ENCODE measurements around the gene TMEM223.

Gene TMEM223

DNA sequence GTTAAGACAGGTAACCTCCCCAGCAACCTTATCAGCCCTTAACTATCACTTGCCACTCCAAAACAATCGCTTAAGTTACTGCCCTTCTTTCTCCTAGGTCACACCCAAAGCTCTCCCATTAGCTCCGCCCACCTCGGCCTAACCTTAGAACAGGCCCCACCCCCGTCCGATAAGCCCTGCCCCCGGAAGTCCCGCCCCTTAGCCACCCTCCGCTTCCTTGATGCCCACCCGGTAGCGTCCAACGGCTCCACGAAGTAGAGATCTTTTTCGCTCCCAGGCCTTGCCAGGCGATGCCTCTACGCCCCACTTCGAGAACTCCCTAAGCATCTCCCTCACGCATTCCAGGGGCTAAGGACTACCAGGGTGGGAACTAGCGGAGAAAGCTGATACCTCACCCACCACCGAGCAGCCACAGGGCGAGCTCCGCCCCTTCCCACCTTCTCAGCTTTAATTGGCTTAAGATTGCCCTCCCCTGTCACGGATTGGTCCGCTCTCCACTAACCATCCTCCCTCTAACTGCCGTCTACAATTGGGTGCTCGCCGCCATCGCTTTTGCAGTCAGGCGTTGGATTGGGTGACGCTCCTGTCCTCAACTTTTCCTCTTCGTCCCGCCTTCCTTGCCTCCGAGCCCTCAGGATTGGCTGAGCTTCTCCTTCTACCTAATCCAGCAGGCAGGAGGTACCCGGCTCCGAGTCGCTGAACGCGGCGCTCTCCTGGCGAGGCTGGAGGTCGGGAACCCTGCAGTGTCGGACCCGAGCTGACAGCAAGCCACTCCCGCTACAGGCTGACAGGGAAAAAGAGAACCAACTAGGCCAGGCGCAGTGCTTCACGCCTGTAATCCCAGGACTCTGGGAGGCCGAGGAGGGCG, 37.8 kb downstream of the TMEM223 start, which contains the start of gene ZBTB3:
ZBTB3 (minus strand) TSS at position 425 of the 868 bp plus-strand sequence. CDS start 496 bp downstream, outside the sequence.
- TF ChIP-seq, protein P1, sequence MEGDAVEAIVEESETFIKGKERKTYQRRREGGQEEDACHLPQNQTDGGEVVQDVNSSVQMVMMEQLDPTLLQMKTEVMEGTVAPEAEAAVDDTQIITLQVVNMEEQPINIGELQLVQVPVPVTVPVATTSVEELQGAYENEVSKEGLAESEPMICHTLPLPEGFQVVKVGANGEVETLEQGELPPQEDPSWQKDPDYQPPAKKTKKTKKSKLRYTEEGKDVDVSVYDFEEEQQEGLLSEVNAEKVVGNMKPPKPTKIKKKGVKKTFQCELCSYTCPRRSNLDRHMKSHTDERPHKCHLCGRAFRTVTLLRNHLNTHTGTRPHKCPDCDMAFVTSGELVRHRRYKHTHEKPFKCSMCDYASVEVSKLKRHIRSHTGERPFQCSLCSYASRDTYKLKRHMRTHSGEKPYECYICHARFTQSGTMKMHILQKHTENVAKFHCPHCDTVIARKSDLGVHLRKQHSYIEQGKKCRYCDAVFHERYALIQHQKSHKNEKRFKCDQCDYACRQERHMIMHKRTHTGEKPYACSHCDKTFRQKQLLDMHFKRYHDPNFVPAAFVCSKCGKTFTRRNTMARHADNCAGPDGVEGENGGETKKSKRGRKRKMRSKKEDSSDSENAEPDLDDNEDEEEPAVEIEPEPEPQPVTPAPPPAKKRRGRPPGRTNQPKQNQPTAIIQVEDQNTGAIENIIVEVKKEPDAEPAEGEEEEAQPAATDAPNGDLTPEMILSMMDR (IDR thresholded peaks at IDR 0.05) = no peak

- TF ChIP-seq, protein P1 (IDR thresholded peaks at IDR 0.05) = no peak
These were observed 38.6 kb downstream of the TMEM223 start for GRCh38 chr11:62752994-62753735.

GRCh38 chr11:62752177-62752785, 39.5 kb downstream of the TMEM223 start:
- TF ChIP-seq, protein P1 (IDR thresholded peaks at IDR 0.05) = no peak

- TF ChIP-seq, protein P1 (IDR thresholded peaks at IDR 0.05) = no peak
These were observed 44.2 kb downstream of the TMEM223 start for GRCh38 chr11:62747475-62748160.

All from LNCAP (cell line).